ENCODE measurements around the gene SALL4. TPM values are rescaled to one million over a fixed set of nuclear protein-coding genes. Genes with fewer than 3 reads are reported as not detected.

Gene SALL4
- total and polyA plus RNA-seq, 2 experiments from 2014 or later = 13.6 to 49.5 TPM

DNA sequence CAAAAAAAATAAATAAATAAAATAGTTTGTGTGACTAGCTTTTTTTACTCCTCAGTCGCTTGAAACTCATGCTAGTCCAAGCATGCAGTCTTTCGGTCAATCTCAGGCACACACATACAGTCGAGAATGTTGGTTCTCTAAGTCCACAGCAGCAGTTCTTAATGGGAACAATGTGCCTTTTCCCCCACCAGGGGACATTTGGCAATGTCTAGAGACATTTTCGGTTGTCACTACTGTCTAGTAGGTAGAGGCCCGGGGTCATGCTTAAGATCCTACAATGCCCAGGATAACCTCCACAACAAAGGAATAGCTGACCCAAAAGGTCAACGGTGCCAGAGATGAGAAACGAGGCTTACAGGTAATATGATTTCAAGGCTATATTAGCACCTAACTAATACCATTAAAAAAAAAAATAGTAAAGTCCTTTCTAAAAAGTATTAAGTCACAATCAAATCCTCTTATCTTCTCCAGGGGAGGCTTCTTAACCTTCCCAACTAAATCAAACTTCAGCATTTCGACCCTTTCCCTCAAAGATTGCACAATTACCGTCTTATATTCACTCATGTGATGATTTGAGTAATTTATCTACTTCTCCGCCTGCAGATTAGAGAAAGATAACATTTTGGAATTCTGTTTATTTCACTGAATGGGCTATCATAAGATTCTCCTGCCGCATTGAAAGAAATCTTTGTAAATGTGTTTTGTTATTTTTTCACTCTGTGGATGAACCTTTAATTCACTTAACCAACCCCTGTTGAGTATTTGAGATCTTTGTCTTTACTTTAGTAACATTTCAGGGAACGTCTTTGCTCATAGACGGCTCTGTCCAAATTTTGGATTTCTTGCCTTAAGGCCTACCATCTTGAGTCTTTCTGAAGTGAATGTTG is 8.1 kb upstream of the SALL4 start:
- H3K27me3 ChIP-seq = no peaks in the 10 kb centered on the region
- H3K4me1 ChIP-seq (ENCODE audit: low read depth) = no peaks in the 10 kb centered on the region
- H3K27ac ChIP-seq = no peak overlapping the region
- no peaks in the 10 kb centered on the region for H3K36me3 ChIP-seq
- TF ChIP-seq, protein P1, sequence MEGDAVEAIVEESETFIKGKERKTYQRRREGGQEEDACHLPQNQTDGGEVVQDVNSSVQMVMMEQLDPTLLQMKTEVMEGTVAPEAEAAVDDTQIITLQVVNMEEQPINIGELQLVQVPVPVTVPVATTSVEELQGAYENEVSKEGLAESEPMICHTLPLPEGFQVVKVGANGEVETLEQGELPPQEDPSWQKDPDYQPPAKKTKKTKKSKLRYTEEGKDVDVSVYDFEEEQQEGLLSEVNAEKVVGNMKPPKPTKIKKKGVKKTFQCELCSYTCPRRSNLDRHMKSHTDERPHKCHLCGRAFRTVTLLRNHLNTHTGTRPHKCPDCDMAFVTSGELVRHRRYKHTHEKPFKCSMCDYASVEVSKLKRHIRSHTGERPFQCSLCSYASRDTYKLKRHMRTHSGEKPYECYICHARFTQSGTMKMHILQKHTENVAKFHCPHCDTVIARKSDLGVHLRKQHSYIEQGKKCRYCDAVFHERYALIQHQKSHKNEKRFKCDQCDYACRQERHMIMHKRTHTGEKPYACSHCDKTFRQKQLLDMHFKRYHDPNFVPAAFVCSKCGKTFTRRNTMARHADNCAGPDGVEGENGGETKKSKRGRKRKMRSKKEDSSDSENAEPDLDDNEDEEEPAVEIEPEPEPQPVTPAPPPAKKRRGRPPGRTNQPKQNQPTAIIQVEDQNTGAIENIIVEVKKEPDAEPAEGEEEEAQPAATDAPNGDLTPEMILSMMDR (IDR thresholded peaks at IDR 0.05; ENCODE audit: low read depth, low read length) = peak; percentile 5
- no peaks in the 10 kb centered on the region for H3K9me3 ChIP-seq (ENCODE audit: low read depth)
- no peak for DNase-seq (ENCODE audit: low read depth in 1 of 2, low spot score in 1 of 2)
- H3K4me3 ChIP-seq = no peak overlapping the region

DNA sequence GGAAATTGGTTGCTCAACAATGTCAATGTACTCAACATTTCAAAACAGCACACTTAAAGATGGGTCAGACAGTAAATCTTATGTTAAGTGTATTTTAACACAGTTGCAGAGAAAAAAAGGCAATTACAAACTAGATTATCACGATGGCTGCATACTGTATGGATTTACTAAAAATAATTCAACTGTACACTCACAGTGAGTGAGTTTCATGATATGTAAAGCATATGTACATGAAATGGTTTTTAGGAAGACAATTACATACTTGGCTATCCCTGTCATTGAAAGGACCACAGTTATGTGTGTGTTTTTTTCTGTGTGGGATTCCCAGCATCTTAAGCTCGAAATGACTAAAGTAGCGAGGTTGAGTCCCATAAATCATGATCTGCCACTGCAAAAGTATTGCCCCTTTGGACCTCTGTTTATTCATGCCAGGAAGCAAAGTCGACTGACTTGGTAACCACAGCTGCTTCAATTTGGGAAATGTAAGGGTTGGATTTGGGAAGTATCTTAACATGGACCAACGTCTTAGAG is 5.5 kb upstream of the SALL4 start:
- Histone ChIP-seq H3K4me3 (no peak overlapping the region), H3K27me3 (no peaks in the 10 kb centered on the region), H3K36me3 (no peaks in the 10 kb centered on the region), H3K4me1 (ENCODE audit: low read depth) (no peaks in the 10 kb centered on the region), H3K27ac (no peak overlapping the region), H3K9me3 (ENCODE audit: low read depth) (no peaks in the 10 kb centered on the region)
- no peak for DNase-seq (ENCODE audit: low read depth in 1 of 2, low spot score in 1 of 2)
- TF ChIP-seq, protein P1 (IDR thresholded peaks at IDR 0.05; ENCODE audit: low read depth, low read length) = no peak

DNA sequence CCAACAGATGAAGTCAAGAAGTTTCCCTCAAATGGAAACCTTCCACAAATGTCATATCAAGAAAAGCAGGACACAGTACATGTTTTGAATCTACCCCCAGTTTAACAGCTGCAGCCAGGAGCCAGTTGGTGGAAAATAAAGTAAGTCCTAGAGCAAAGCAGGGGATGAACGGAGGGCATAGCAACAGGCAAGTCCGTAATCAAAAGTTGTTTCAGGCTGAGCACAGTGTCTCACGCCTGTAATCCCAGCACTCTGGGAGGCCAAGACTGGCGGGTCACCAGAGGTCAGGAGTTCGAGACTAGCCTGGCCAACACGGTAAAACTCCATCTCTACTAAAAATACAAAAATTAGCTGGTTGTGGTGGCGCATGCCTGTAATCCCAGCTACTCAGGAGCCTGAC is 2.4 kb upstream of the SALL4 start:
- H3K27ac ChIP-seq = no peak overlapping the region
- TF ChIP-seq, protein P1 (IDR thresholded peaks at IDR 0.05; ENCODE audit: low read depth, low read length) = no peak
- DNase-seq (ENCODE audit: low read depth in 1 of 2, low spot score in 1 of 2) = no peak
- no peaks in the 10 kb centered on the region for H3K9me3 ChIP-seq (ENCODE audit: low read depth)
- peaks cover under 1% of the 10 kb centered on the region for H3K4me1 ChIP-seq (ENCODE audit: low read depth)
- H3K4me3 ChIP-seq = no peak overlapping the region
- no peaks in the 10 kb centered on the region for H3K36me3 ChIP-seq
- H3K27me3 ChIP-seq = no peaks in the 10 kb centered on the region

DNA sequence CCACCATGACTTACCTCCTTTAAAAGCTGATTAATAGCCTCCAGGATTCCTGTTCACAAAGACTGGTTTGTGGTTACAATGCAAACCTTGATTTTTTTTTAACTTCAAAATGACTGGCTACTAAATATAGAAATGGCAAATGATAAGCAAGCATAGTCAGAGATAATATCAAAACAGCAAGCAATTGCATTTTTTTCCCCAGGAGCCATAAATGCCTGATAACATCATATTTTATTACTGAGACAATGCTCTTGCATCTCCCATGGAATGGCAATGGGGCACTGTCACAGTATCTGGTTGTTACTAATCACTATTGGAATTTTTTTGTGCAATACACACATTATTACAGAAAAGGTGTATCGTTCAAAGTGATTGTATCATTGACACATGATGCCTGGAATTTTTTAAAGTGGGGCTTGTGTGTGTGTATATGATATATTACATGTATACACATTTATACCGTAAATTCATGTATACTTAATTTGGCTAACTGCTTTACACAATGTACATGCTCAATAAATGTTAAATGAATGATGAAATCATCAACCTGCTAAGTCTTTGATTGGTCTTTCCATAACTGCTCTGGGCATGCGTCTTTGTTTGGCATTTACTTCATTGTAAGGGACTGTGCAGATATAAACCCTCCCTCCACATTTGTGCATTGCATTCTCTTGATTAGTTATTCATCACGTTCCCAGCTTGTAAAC is 980 bp upstream of the SALL4 start:
- Histone ChIP-seq H3K27me3 (no peaks in the 10 kb centered on the region), H3K9me3 (ENCODE audit: low read depth) (no peaks in the 10 kb centered on the region), H3K4me1 (ENCODE audit: low read depth) (peaks cover 13% of the 10 kb centered on the region), H3K27ac (no peak overlapping the region), H3K36me3 (no peaks in the 10 kb centered on the region), H3K4me3 (no peak overlapping the region)
- TF ChIP-seq, protein P1 (IDR thresholded peaks at IDR 0.05; ENCODE audit: low read depth, low read length) = no peak
- no peak for DNase-seq (ENCODE audit: low read depth in 1 of 2, low spot score in 1 of 2)

DNA sequence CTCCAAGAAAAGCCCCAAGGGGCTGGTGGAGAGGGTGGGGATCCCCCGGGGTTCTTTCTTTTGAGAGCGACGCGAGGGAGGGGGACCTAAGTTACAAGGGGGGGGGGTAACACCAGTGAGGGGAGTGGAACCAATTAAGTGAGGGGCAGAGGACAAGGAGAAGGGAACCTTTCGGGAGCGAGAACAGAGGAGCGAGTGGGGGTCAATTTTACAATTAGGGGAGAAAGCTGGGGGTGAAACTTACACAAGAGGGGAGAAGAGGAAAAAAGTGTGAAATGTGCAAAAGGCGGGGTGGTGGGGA is 548 bp downstream of the SALL4 start:
- TF ChIP-seq, protein P1 (IDR thresholded peaks at IDR 0.05; ENCODE audit: low read depth, low read length) = no peak
- H3K36me3 ChIP-seq = no peaks in the 10 kb centered on the region
- H3K9me3 ChIP-seq (ENCODE audit: low read depth) = no peaks in the 10 kb centered on the region
- DNase-seq (ENCODE audit: low read depth in 1 of 2, low spot score in 1 of 2) = no peak
- peaks cover 28% of the 10 kb centered on the region for H3K4me1 ChIP-seq (ENCODE audit: low read depth)
- no peaks in the 10 kb centered on the region for H3K27me3 ChIP-seq
- peak overlapping the region; percentile 79 for H3K4me3 ChIP-seq
- peak overlapping the region; percentile 32 for H3K27ac ChIP-seq

Data from cardiac muscle cell (in vitro differentiated cells and primary cell).